Mammary epithelial cell (primary cell): Measurements from ENCODE around the gene LCOR.

Experiments used
- EZH2 ChIP-seq: IDR thresholded peaks from 2 replicates; pipeline ENCODE4 v1.6.1; 2012; ENCODE audit warnings: low read length, inconsistent platforms, borderline replicate concordance
- TF ChIP-seq, protein P1 (sequence below), 2 donors: IDR thresholded peaks in 1 of 2; conservative IDR thresholded peaks in 1 of 2; 2 replicates each; pipeline ENCODE4 v1.5.1; 2011 to 2012; ENCODE audit warnings: inconsistent platforms in 2 of 2, low read length in 2 of 2, mild to moderate bottlenecking in 2 of 2, control low read depth in 1 of 2, low read depth in 1 of 2; ENCODE audit not compliant: insufficient read depth in 1 of 2; ENCODE audit errors: extremely low read depth in 1 of 2

DNA sequence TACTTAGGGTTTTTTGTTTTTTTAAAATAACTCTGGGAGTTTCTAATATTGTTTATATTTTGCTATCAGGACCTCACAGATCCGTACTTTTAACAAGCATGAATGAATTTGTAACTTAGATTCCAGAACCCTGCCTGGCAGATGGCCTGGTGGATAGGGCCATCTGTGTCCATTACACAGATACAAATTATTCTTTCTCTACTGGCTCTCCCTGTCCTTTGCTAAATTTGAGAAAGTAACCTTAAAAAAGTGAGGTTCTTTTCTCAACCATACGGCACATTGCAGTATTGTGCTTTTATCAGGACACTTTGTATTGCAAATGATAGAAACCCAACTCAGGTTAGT is 26.6 kb downstream of the LCOR start:
- TF ChIP-seq, protein P1, sequence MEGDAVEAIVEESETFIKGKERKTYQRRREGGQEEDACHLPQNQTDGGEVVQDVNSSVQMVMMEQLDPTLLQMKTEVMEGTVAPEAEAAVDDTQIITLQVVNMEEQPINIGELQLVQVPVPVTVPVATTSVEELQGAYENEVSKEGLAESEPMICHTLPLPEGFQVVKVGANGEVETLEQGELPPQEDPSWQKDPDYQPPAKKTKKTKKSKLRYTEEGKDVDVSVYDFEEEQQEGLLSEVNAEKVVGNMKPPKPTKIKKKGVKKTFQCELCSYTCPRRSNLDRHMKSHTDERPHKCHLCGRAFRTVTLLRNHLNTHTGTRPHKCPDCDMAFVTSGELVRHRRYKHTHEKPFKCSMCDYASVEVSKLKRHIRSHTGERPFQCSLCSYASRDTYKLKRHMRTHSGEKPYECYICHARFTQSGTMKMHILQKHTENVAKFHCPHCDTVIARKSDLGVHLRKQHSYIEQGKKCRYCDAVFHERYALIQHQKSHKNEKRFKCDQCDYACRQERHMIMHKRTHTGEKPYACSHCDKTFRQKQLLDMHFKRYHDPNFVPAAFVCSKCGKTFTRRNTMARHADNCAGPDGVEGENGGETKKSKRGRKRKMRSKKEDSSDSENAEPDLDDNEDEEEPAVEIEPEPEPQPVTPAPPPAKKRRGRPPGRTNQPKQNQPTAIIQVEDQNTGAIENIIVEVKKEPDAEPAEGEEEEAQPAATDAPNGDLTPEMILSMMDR (conservative IDR thresholded peaks at IDR 0.05 in 1 of 2, IDR thresholded peaks at IDR 0.05 in 1 of 2; ENCODE audit: extremely low read depth in 1 of 2, insufficient read depth in 1 of 2, low read depth in 1 of 2, low read length in 2 of 2): no peak
- TF ChIP-seq EZH2: no peak
